GM23338 (cell line): ENCODE measurements around the gene PCSK6. TPM values are rescaled to one million over a fixed set of nuclear protein-coding genes. Genes with fewer than 3 reads are reported as not detected.

Experiments used
- ATAC-seq: fragments of 200-7000 bp; cut with Tn5 transposase; 3 replicates; pipeline ENCODE4 v1.9.1; 2020
- DNase-seq: peaks from one replicate; pipeline ENCODE4 v3.0.0-alpha.2; 2015; ENCODE audit warnings: low spot score
- H2AFZ ChIP-seq: fragments of 200-600 bp; sonication (generic); 2 replicates; pipeline ENCODE4 v1.8.0; 2016; ENCODE audit warnings: antibody characterized with exemption, mild to moderate bottlenecking, moderate library complexity
- H3F3A ChIP-seq: fragments of 200-600 bp; sonication (generic); replicated peaks from 2 replicates; pipeline ENCODE4 v1.8.0; 2017; ENCODE audit warnings: antibody characterized with exemption, mixed run types, low read depth
- H3K27ac ChIP-seq: fragments of 200-600 bp; sonication (generic); 2 replicates; pipeline ENCODE4 v1.6.1; 2016; ENCODE audit warnings: low read depth
- H3K27me3 ChIP-seq: fragments of 200-600 bp; sonication (generic); 2 replicates; pipeline ENCODE4 v1.8.0; 2016; ENCODE audit warnings: mild to moderate bottlenecking, mixed run types, moderate library complexity; ENCODE audit not compliant: insufficient read depth
- H3K36me3 ChIP-seq: fragments of 200-600 bp; sonication (generic); 2 replicates; pipeline ENCODE4 v1.8.0; 2016; ENCODE audit warnings: mild to moderate bottlenecking; ENCODE audit not compliant: insufficient read depth
- H3K4me1 ChIP-seq: fragments of 200-600 bp; sonication (generic); 2 replicates; pipeline ENCODE4 v1.8.0; 2016; ENCODE audit warnings: mild to moderate bottlenecking, moderate library complexity; ENCODE audit not compliant: insufficient read depth
- H3K4me2 ChIP-seq: fragments of 200-600 bp; sonication (generic); 2 replicates; pipeline ENCODE4 v1.7.1; 2017; ENCODE audit warnings: mixed run types
- H3K4me3 ChIP-seq: fragments of 200-600 bp; sonication (generic); 2 replicates; pipeline ENCODE4 v1.6.1; 2016; ENCODE audit warnings: mixed run types
- H3K79me2 ChIP-seq: fragments of 200-600 bp; sonication (generic); replicated peaks from 2 replicates; pipeline ENCODE4 v1.8.0; 2017; ENCODE audit warnings: mild to moderate bottlenecking; ENCODE audit not compliant: insufficient read depth
- H3K9me2 ChIP-seq: fragments of 200-600 bp; sonication (generic); 2 replicates; pipeline ENCODE4 v1.8.0; 2017; ENCODE audit not compliant: insufficient read depth
- H4K20me1 ChIP-seq: fragments of 200-600 bp; sonication (generic); replicated peaks from 2 replicates; pipeline ENCODE4 v1.8.0; 2017; ENCODE audit warnings: mild to moderate bottlenecking; ENCODE audit not compliant: insufficient read depth
- H3K27ac Mint-ChIP-seq: 2 replicates; pipeline ENCODE4 v1.8.0; 2020; ENCODE audit warnings: inconsistent platforms, mild to moderate bottlenecking, moderate library complexity, mixed read lengths
- H3K27me3 Mint-ChIP-seq: 3 replicates; pipeline ENCODE4 v1.8.0; 2022; ENCODE audit warnings: low read depth, mild to moderate bottlenecking, moderate library complexity, mixed read lengths, inconsistent platforms; ENCODE audit not compliant: insufficient read depth, poor library complexity
- H3K36me3 Mint-ChIP-seq: 3 replicates; pipeline ENCODE4 v1.8.0; 2021; ENCODE audit warnings: low read depth, mild to moderate bottlenecking, inconsistent platforms, moderate library complexity, mixed read lengths
- H3K4me1 Mint-ChIP-seq: 3 replicates; pipeline ENCODE4 v1.8.0; 2020; ENCODE audit warnings: mild to moderate bottlenecking, inconsistent platforms, mixed read lengths
- H3K4me3 Mint-ChIP-seq: 3 replicates; pipeline ENCODE4 v1.8.0; 2021; ENCODE audit warnings: moderate library complexity, mild to moderate bottlenecking, inconsistent platforms, mixed read lengths
- H3K9me3 Mint-ChIP-seq: 3 replicates; pipeline ENCODE4 v1.8.0; 2020; ENCODE audit warnings: moderate library complexity, mild to moderate bottlenecking, inconsistent platforms, mixed read lengths
- CREB1 ChIP-seq: fragments of 250-450 bp; sonication (Bioruptor Pico); IDR thresholded peaks from 2 replicates; pipeline ENCODE4 v1.5.0; 2020; ENCODE audit warnings: low read depth, mild to moderate bottlenecking, moderate library complexity
- CTCF ChIP-seq, 2 experiments: fragments of 200-600 bp in 1 of 2; sonication (generic) in 1 of 2; conservative IDR thresholded peaks; 2 replicates each; pipeline versions ENCODE4 v1.5.1 to v1.6.1; 2016 to 2017; ENCODE audit warnings: antibody characterized with exemption in 2 of 2, low read depth in 2 of 2, mild to moderate bottlenecking in 2 of 2, moderate library complexity in 1 of 2
- ETS1 ChIP-seq: IDR thresholded peaks from 2 replicates; pipeline ENCODE4 v1.6.1; 2016; ENCODE audit warnings: antibody characterized with exemption
- EZH2 ChIP-seq: fragments of 200-600 bp; sonication (generic); IDR thresholded peaks from one replicate; pipeline ENCODE4 v1.8.0; 2017; ENCODE audit warnings: antibody characterized with exemption, mild to moderate bottlenecking, low read depth; ENCODE audit not compliant: unreplicated experiment
- EZH2phosphoT487 ChIP-seq: fragments of 200-600 bp; sonication (generic); IDR thresholded peaks from one replicate; pipeline ENCODE4 v1.8.1; 2018; ENCODE audit warnings: antibody characterized with exemption; ENCODE audit not compliant: unreplicated experiment
- JUNB ChIP-seq: IDR thresholded peaks from one replicate; pipeline ENCODE4 v1.6.1; 2016; ENCODE audit warnings: antibody characterized with exemption; ENCODE audit not compliant: unreplicated experiment
- NANOG ChIP-seq: IDR thresholded peaks from 2 replicates; pipeline ENCODE4 v1.6.1; 2016; ENCODE audit warnings: antibody characterized with exemption, borderline replicate concordance
- POLR2AphosphoS5 ChIP-seq: IDR thresholded peaks from 2 replicates; pipeline ENCODE4 v1.6.1; 2016; ENCODE audit warnings: antibody characterized with exemption, low read depth
- STAT1 ChIP-seq: IDR thresholded peaks from one replicate; pipeline ENCODE4 v1.6.1; 2016; ENCODE audit warnings: antibody characterized with exemption; ENCODE audit not compliant: unreplicated experiment
- ZNF114 ChIP-seq: fragments of 250-450 bp; sonication (Bioruptor Pico); IDR thresholded peaks from 2 replicates; pipeline ENCODE4 v1.5.0; 2020; ENCODE audit warnings: mild to moderate bottlenecking, moderate library complexity
- ZNF331 ChIP-seq: fragments of 250-450 bp; sonication (Bioruptor Pico); IDR thresholded peaks from 2 replicates; pipeline ENCODE4 v1.5.0; 2020; ENCODE audit warnings: low read depth, mild to moderate bottlenecking, moderate library complexity
- ZNF462 ChIP-seq: fragments of 250-450 bp; sonication (Bioruptor Pico); IDR thresholded peaks from 2 replicates; pipeline ENCODE4 v1.5.0; 2020; ENCODE audit warnings: mild to moderate bottlenecking, moderate library complexity
- polyA plus RNA-seq: library from polyadenylated mRNA; unstranded; fragments of >200 nt; fragmentation: Nextera tagmentation; extraction: Ambion mirVana; gene quantifications from 2 replicates; pipeline ENCODE4 v1.2.1, GENCODE V29; 2016
- total RNA-seq: library from RNA; depleted of rRNA; stranded (reverse); fragments of >200 nt; shearing (Covaris generic); gene quantifications from 2 replicates; pipeline ENCODE4 v1.2.3, GENCODE V29; 2014
- TF ChIP-seq, protein P1 (sequence below): IDR thresholded peaks from one replicate; pipeline ENCODE4 v1.6.1; 2018; ENCODE audit warnings: antibody characterized with exemption; ENCODE audit not compliant: unreplicated experiment

The PCSK6 gene
- total and polyA plus RNA-seq, 2 experiments from 2014 or later = 1.7 to 6.7 TPM

DNA sequence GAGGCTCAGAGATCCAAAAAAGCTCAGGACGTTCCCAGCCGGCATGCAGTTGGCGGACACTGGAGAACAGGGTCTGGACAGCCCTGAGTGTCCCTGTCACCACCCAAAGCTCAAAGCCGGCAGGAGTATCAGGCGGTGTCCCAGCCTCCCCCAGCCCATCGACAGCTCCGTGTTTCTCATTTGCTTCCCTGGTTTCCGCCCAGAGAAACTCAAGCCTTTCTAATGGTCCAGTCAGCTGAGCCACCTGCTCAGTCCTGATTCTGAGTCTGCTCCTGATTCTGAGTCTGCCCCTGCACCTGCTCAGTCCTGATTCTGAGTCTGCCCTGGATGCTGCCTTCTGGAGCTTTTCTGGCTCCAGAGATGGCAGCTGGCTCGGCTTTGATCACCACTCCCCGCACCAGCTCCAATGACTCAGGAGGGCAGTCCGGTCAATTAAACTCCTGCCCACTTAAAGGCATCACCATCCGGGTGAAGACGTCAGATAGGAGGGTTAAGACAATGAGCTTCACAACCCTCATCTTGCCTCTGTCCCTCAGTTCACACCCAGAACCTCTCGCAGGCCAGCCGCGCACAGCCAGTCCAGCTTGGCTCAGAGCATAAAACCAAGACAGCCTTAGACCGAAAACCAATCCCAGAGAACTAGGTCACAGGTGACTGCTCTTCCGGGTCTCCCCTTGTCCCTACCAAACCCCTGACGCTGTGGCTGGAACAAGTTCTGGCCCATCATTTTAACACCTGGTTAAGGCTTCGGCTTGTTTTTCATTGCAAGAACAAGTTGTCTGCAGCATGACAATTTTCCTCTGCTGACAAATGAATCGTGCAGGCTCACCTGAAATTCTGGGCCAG lies 6.8 kb downstream of the PCSK6 start:
- Histone ChIP-seq H3K4me1 (no peaks in the 10 kb centered on the region), H3K36me3 (no peaks in the 10 kb centered on the region), H3K9me2 (no peaks in the 10 kb centered on the region), H3K79me2 (no peaks in the 10 kb centered on the region), H4K20me1 (no peaks in the 10 kb centered on the region; the same call in none of the 2 replicates), H3K27me3 (peaks cover 13% of the 10 kb centered on the region), H3F3A (no peaks in the 10 kb centered on the region), H3K4me3 (no peak overlapping the region), H2AFZ (no peak overlapping the region), H3K27ac (no peak overlapping the region), H3K4me2 (no peak overlapping the region)
- no peak for TF ChIP-seq ZNF462 (CRISPR knock-in tag)
- no peak for TF ChIP-seq CREB1
- TF ChIP-seq JUNB = no peak
- TF ChIP-seq NANOG = no peak
- TF ChIP-seq EZH2phosphoT487 = no peak
- TF ChIP-seq EZH2 = no peak
- no peak for TF ChIP-seq STAT1
- no peak for TF ChIP-seq ZNF331
- TF ChIP-seq, protein P1, sequence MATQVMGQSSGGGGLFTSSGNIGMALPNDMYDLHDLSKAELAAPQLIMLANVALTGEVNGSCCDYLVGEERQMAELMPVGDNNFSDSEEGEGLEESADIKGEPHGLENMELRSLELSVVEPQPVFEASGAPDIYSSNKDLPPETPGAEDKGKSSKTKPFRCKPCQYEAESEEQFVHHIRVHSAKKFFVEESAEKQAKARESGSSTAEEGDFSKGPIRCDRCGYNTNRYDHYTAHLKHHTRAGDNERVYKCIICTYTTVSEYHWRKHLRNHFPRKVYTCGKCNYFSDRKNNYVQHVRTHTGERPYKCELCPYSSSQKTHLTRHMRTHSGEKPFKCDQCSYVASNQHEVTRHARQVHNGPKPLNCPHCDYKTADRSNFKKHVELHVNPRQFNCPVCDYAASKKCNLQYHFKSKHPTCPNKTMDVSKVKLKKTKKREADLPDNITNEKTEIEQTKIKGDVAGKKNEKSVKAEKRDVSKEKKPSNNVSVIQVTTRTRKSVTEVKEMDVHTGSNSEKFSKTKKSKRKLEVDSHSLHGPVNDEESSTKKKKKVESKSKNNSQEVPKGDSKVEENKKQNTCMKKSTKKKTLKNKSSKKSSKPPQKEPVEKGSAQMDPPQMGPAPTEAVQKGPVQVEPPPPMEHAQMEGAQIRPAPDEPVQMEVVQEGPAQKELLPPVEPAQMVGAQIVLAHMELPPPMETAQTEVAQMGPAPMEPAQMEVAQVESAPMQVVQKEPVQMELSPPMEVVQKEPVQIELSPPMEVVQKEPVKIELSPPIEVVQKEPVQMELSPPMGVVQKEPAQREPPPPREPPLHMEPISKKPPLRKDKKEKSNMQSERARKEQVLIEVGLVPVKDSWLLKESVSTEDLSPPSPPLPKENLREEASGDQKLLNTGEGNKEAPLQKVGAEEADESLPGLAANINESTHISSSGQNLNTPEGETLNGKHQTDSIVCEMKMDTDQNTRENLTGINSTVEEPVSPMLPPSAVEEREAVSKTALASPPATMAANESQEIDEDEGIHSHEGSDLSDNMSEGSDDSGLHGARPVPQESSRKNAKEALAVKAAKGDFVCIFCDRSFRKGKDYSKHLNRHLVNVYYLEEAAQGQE = no peak
- TF ChIP-seq CTCF (conservative IDR thresholded peaks at IDR 0.05; ENCODE audit: low read depth in 2 of 2) = no peak
- TF ChIP-seq ETS1 = no peak
- no peak for TF ChIP-seq POLR2AphosphoS5
- TF ChIP-seq ZNF114 (CRISPR knock-in tag) = no peak
- Mint-ChIP-seq H3K27ac (peak overlapping the region; percentile 16; the same call in 1 of the 2 replicates), H3K27me3 (peaks cover 24% of the 10 kb centered on the region), H3K4me3 (no peak overlapping the region), H3K36me3 (no peaks in the 10 kb centered on the region), H3K9me3 (no peaks in the 10 kb centered on the region), H3K4me1 (peaks cover 11% of the 10 kb centered on the region)
- ATAC-seq (no peak), DNase-seq (no peak)
